GM19328 (cell line): ENCODE results near the gene SHC3.

Experiments used
- ATAC-seq: cut with Tn5 transposase; IDR thresholded peaks from one replicate; pipeline ENCODE4 v1.9.1; 2021; ENCODE audit warnings: mild to moderate bottlenecking, moderate library complexity; ENCODE audit not compliant: unreplicated experiment

SHC3 gene

GRCh38 chr9:89186960-89187359 is 8.3 kb upstream of the SHC3 start:
- no peak for ATAC-seq

- ATAC-seq = no peak
Measured at GRCh38 chr9:89185980-89186379, 7.4 kb upstream of the SHC3 start.

- no peak for ATAC-seq
Measured at GRCh38 chr9:89183146-89183545, 4.5 kb upstream of the SHC3 start.

- no peak for ATAC-seq
Measured at GRCh38 chr9:89182369-89182768, 3.8 kb upstream of the SHC3 start.

GRCh38 chr9:89179895-89180734 is 1.5 kb upstream of the SHC3 start:
- ATAC-seq = no peak

- no peak for ATAC-seq
Measured at GRCh38 chr9:89179540-89179894, 899 bp upstream of the SHC3 start.

- no peak for ATAC-seq
Measured at GRCh38 chr9:89178830-89179539, 367 bp upstream of the SHC3 start.

GRCh38 chr9:89177012-89177943 is 1.3 kb downstream of the SHC3 start:
- ATAC-seq = no peak

- ATAC-seq = no peak
Measured at GRCh38 chr9:89175828-89176261, 2.8 kb downstream of the SHC3 start.

GRCh38 chr9:89174291-89174690 is 4.3 kb downstream of the SHC3 start:
- no peak for ATAC-seq

- ATAC-seq = no peak
Measured at GRCh38 chr9:89173072-89173471, 5.5 kb downstream of the SHC3 start.

- no peak for ATAC-seq
Measured at GRCh38 chr9:89172398-89172797, 6.2 kb downstream of the SHC3 start.

- ATAC-seq = no peak
Measured at GRCh38 chr9:89171693-89172092, 6.9 kb downstream of the SHC3 start.

GRCh38 chr9:89171231-89171630 is 7.4 kb downstream of the SHC3 start:
- no peak for ATAC-seq

- ATAC-seq = no peak
Measured at GRCh38 chr9:89168901-89169813, 9.5 kb downstream of the SHC3 start.

GRCh38 chr9:89167788-89168187 is 10.8 kb downstream of the SHC3 start:
- ATAC-seq = no peak

GRCh38 chr9:89166852-89167251 is 11.8 kb downstream of the SHC3 start:
- ATAC-seq = no peak

- ATAC-seq = no peak
Measured at GRCh38 chr9:89165880-89166279, 12.7 kb downstream of the SHC3 start.

GRCh38 chr9:89165341-89165740 is 13.3 kb downstream of the SHC3 start:
- ATAC-seq = no peak

GRCh38 chr9:89161221-89161620 is 17.4 kb downstream of the SHC3 start:
- no peak for ATAC-seq
